Measurements from ENCODE around the gene YWHAH. TPM values are rescaled to one million over a fixed set of nuclear protein-coding genes. Genes with fewer than 3 reads are reported as not detected.
A peak's percentile ranks its signal among the peaks of the same experiment; 100 is the strongest.

The YWHAH gene
- total RNA-seq, result 10 to 100 TPM; 48.0 to 57.0 TPM
- 100 to 1,000 TPM in 1 of 2 donors, 10 to 100 TPM in 1; 99.3 to 126 TPM for polyA plus RNA-seq

- Mint-ChIP-seq H3K9me3 (no peaks in the 10 kb centered on the region), H3K4me3 (peak within 1 kb of the TSS; percentile 91 to 97 (median 94)), H3K27me3 (no peaks in the 10 kb centered on the region), H3K27ac (peak within 1 kb of the TSS in 6 of 7 donors; percentile 94 to 98 (median 96)), H3K4me1 (peaks cover 10 to 25% (median 17%) of the 10 kb centered on the region in 4 donors), H3K36me3 (peaks cover 9 to 16% of the 10 kb centered on the region in 2 donors)
- POLR2A ChIA-PET (ENCODE audit: partially characterized antibody), result interaction anchor here (0.8 to 7.9 kb wide), 5 partner anchors 8 to 859 kb away, joined by 3 to 87 read pairs (median 14); partner anchors contain the start of genes DEPDC5 and PISD
- H3K4me3 ChIP-seq (ENCODE audit: low read length in 2 of 2), result peak within 1 kb of the TSS; percentile 55 to 67
- no peaks in the 10 kb centered on the region for H3K9me3 ChIP-seq (ENCODE audit: control insufficient read depth in 1 of 2, low read length in 2 of 2)
- peak within 1 kb of the TSS; percentile 77 for H3K27ac ChIP-seq (ENCODE audit: low read depth, low read length)
- no peaks in the 10 kb centered on the region for H3K27me3 ChIP-seq (ENCODE audit: insufficient read depth, low read length)
- CTCF ChIA-PET (ENCODE audit: partially characterized antibody), result interaction anchor here (0.9 to 6.5 kb wide), 2 partner anchors 12 to 279 kb away, joined by 3 to 46 read pairs; no protein-coding TSS in a partner anchor
- intact Hi-C loops (cut with micrococcal nuclease), result loop anchor here (1.0 to 10.0 kb wide), 3 partner anchors 194 to 449 kb away; partner anchors contain the start of genes PISD, PRR14L and SFI1
- DNase-seq, result peak; percentile 86 to 89 (median 86)
- peaks cover 13% of the 10 kb centered on the region for H3K36me3 ChIP-seq (ENCODE audit: insufficient read depth, low read length)
- peaks cover 33% of the 10 kb centered on the region for H3K4me1 ChIP-seq (ENCODE audit: insufficient read depth, low read length)
Measured at GRCh38 chr22:31943978-31944699, at the start of gene YWHAH. TSS of gene YWHAH (plus strand) at chr22:31944535. CDS start at chr22:31944734, 199 bp downstream.

- Mint-ChIP-seq H3K9me3 (no peaks in the 10 kb centered on the region), H3K4me3 (no peak overlapping the region), H3K4me1 (no peaks in the 10 kb centered on the region), H3K27me3 (no peaks in the 10 kb centered on the region), H3K36me3 (peaks cover 19 to 47% of the 10 kb centered on the region in 2 donors), H3K27ac (peak overlapping the region in 1 of 7 donors; percentile 44)
- CTCF ChIA-PET (ENCODE audit: partially characterized antibody), result no interaction called here
- H3K4me1 ChIP-seq (ENCODE audit: insufficient read depth, low read length), result no peaks in the 10 kb centered on the region
- no peaks in the 10 kb centered on the region for H3K9me3 ChIP-seq (ENCODE audit: control insufficient read depth in 1 of 2, low read length in 2 of 2)
- H3K27me3 ChIP-seq (ENCODE audit: insufficient read depth, low read length), result no peaks in the 10 kb centered on the region
- H3K4me3 ChIP-seq (ENCODE audit: low read length in 2 of 2), result no peak overlapping the region
- POLR2A ChIA-PET (ENCODE audit: partially characterized antibody), result interaction anchor here (0.5 to 0.6 kb wide), 2 partner anchors 9 to 61 kb away, joined by 3 read pairs; no protein-coding TSS in a partner anchor
- no peak for DNase-seq
- H3K27ac ChIP-seq (ENCODE audit: low read depth, low read length), result no peak overlapping the region
- H3K36me3 ChIP-seq (ENCODE audit: insufficient read depth, low read length), result peaks cover 18% of the 10 kb centered on the region
- intact Hi-C loops (cut with micrococcal nuclease), result no loop called here
Measured at GRCh38 chr22:31895411-31896123, 48.8 kb upstream of the YWHAH start.

GRCh38 chr22:31896472-31896871 is 47.9 kb upstream of the YWHAH start:
- intact Hi-C loops (cut with micrococcal nuclease), result no loop called here
- H3K36me3 Mint-ChIP-seq, result peaks cover 22 to 45% of the 10 kb centered on the region in 2 donors
- peaks cover 22% of the 10 kb centered on the region for H3K36me3 ChIP-seq (ENCODE audit: insufficient read depth, low read length)
- H3K4me3 ChIP-seq (ENCODE audit: low read length in 2 of 2), result no peak overlapping the region
- no peaks in the 10 kb centered on the region for H3K27me3 Mint-ChIP-seq
- H3K9me3 ChIP-seq (ENCODE audit: control insufficient read depth in 1 of 2, low read length in 2 of 2), result no peaks in the 10 kb centered on the region
- CTCF ChIA-PET (ENCODE audit: partially characterized antibody), result no interaction called here
- no peaks in the 10 kb centered on the region for H3K9me3 Mint-ChIP-seq
- H3K27me3 ChIP-seq (ENCODE audit: insufficient read depth, low read length), result no peaks in the 10 kb centered on the region
- H3K4me1 ChIP-seq (ENCODE audit: insufficient read depth, low read length), result no peaks in the 10 kb centered on the region
- no peak for DNase-seq
- H3K4me1 Mint-ChIP-seq, result no peaks in the 10 kb centered on the region
- no peak overlapping the region for H3K4me3 Mint-ChIP-seq
- H3K27ac Mint-ChIP-seq, result no peak overlapping the region
- POLR2A ChIA-PET (ENCODE audit: partially characterized antibody), result interaction anchor here (0.6 kb wide), 1 partner anchor 10 kb away, joined by 3 read pairs; no protein-coding TSS in a partner anchor
- no peak overlapping the region for H3K27ac ChIP-seq (ENCODE audit: low read depth, low read length)

- H3K27me3 Mint-ChIP-seq, result no peaks in the 10 kb centered on the region
- no peaks in the 10 kb centered on the region for H3K9me3 Mint-ChIP-seq
- H3K36me3 Mint-ChIP-seq, result peaks cover 24 to 51% of the 10 kb centered on the region in 2 donors
- Histone ChIP-seq H3K9me3 (ENCODE audit: control insufficient read depth in 1 of 2, low read length in 2 of 2) (no peaks in the 10 kb centered on the region), H3K27me3 (ENCODE audit: insufficient read depth, low read length) (no peaks in the 10 kb centered on the region), H3K36me3 (ENCODE audit: insufficient read depth, low read length) (peaks cover 28% of the 10 kb centered on the region), H3K4me1 (ENCODE audit: insufficient read depth, low read length) (no peaks in the 10 kb centered on the region), H3K4me3 (ENCODE audit: low read length in 2 of 2) (no peak overlapping the region), H3K27ac (ENCODE audit: low read depth, low read length) (no peak overlapping the region)
- no peak overlapping the region for H3K4me3 Mint-ChIP-seq
- ChIA-PET POLR2A (ENCODE audit: partially characterized antibody) (no interaction called here), CTCF (ENCODE audit: partially characterized antibody) (interaction anchor here (1.4 kb wide), 1 partner anchor 72 kb away, joined by 4 read pairs; no protein-coding TSS in a partner anchor)
- intact Hi-C loops (cut with micrococcal nuclease), result no loop called here
- H3K4me1 Mint-ChIP-seq, result no peaks in the 10 kb centered on the region
- no peak for DNase-seq
- peak overlapping the region in 2 of 7 donors; percentile 18 to 23 for H3K27ac Mint-ChIP-seq
Measured at GRCh38 chr22:31897842-31898805, 46.2 kb upstream of the YWHAH start.

DNA sequence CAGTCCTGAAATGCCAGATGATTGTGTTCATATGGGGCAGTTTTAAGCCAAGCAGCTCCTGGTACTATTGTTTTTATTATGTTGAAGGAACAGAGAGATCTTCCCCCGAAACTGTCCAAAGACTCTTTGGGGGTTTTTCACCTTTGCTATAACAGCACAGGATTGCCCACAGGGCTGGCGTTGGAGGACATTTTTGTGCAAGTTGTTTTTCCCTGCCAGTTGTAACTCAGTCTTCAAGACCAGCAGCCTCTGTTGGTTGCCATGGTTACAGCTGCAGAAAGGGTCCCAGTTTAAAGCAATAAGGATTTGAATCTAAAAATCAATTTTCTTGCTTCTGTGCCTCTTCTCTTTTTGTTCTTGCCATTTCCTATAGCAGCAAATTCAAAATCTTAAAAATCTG is 45.4 kb upstream of the YWHAH start:
- H3K27ac ChIP-seq (ENCODE audit: low read depth, low read length), result no peak overlapping the region
- H3K9me3 ChIP-seq (ENCODE audit: control insufficient read depth in 1 of 2, low read length in 2 of 2), result no peaks in the 10 kb centered on the region
- no peaks in the 10 kb centered on the region for H3K4me1 Mint-ChIP-seq
- POLR2A ChIA-PET (ENCODE audit: partially characterized antibody), result no interaction called here
- no peak overlapping the region for H3K4me3 Mint-ChIP-seq
- DNase-seq, result no peak
- intact Hi-C loops (cut with micrococcal nuclease), result no loop called here
- no peak overlapping the region for H3K4me3 ChIP-seq (ENCODE audit: low read length in 2 of 2)
- no peaks in the 10 kb centered on the region for H3K9me3 Mint-ChIP-seq
- peaks cover 27% of the 10 kb centered on the region for H3K36me3 ChIP-seq (ENCODE audit: insufficient read depth, low read length)
- no peaks in the 10 kb centered on the region for H3K27me3 Mint-ChIP-seq
- H3K4me1 ChIP-seq (ENCODE audit: insufficient read depth, low read length), result no peaks in the 10 kb centered on the region
- CTCF ChIA-PET (ENCODE audit: partially characterized antibody), result interaction anchor here (1.4 kb wide), 1 partner anchor 71 kb away, joined by 4 read pairs; no protein-coding TSS in a partner anchor
- no peak overlapping the region for H3K27ac Mint-ChIP-seq
- no peaks in the 10 kb centered on the region for H3K27me3 ChIP-seq (ENCODE audit: insufficient read depth, low read length)
- peaks cover 21 to 50% of the 10 kb centered on the region in 2 donors for H3K36me3 Mint-ChIP-seq

- no peaks in the 10 kb centered on the region for H3K4me1 ChIP-seq (ENCODE audit: insufficient read depth, low read length)
- no peaks in the 10 kb centered on the region for H3K9me3 ChIP-seq (ENCODE audit: control insufficient read depth in 1 of 2, low read length in 2 of 2)
- POLR2A ChIA-PET (ENCODE audit: partially characterized antibody), result no interaction called here
- peaks cover 23% of the 10 kb centered on the region for H3K36me3 ChIP-seq (ENCODE audit: insufficient read depth, low read length)
- no peak for DNase-seq
- H3K4me3 ChIP-seq (ENCODE audit: low read length in 2 of 2), result no peak overlapping the region
- Mint-ChIP-seq H3K27me3 (no peaks in the 10 kb centered on the region), H3K9me3 (no peaks in the 10 kb centered on the region), H3K4me3 (no peak overlapping the region), H3K27ac (no peak overlapping the region), H3K4me1 (no peaks in the 10 kb centered on the region), H3K36me3 (peaks cover 21 to 51% of the 10 kb centered on the region in 2 donors)
- H3K27ac ChIP-seq (ENCODE audit: low read depth, low read length), result no peak overlapping the region
- CTCF ChIA-PET (ENCODE audit: partially characterized antibody), result interaction anchor here (1.1 kb wide), 1 partner anchor 10 kb away, joined by 3 read pairs; no protein-coding TSS in a partner anchor
- no peaks in the 10 kb centered on the region for H3K27me3 ChIP-seq (ENCODE audit: insufficient read depth, low read length)
- intact Hi-C loops (cut with micrococcal nuclease), result no loop called here
Measured at GRCh38 chr22:31899669-31900068, 44.7 kb upstream of the YWHAH start.

Measured in CD4-positive, alpha-beta memory T cell (primary cell).